ENCODE results near the gene PCDHGA5.
"Not testable (repeated sequence)": the region's sequence is repeated elsewhere in the genome, so short reads cannot be mapped to it uniquely, and the experiment has no call there.

Gene PCDHGA5

GRCh38 chr5:141363952-141364660 lies at the start of gene PCDHGA5:
Gene PCDHGA5 (plus strand): TSS chr5:141364162. CDS start chr5:141364331, 169 bp downstream.
- DNase-seq, result no peak

- DNase-seq, result not testable (repeated sequence)
Observed at GRCh38 chr5:141316963-141317362, 47.0 kb upstream of the PCDHGA5 start.

- no peak for DNase-seq
Observed at GRCh38 chr5:141319202-141319601, 44.8 kb upstream of the PCDHGA5 start.

GRCh38 chr5:141319699-141320098 lies 44.3 kb upstream of the PCDHGA5 start:
- DNase-seq, result no peak

GRCh38 chr5:141320225-141321169 lies 43.5 kb upstream of the PCDHGA5 start, which contains the start of gene TAF7:
Gene TAF7 (minus strand): TSS chr5:141320784. CDS start chr5:141320044, 740 bp downstream.
- peak; percentile 90 to 92 for DNase-seq

GRCh38 chr5:141322261-141322660 lies 41.7 kb upstream of the PCDHGA5 start:
- no peak for DNase-seq

GRCh38 chr5:141326088-141326854 lies 37.7 kb upstream of the PCDHGA5 start:
- peak; percentile 62 to 65 for DNase-seq

GRCh38 chr5:141328231-141328630 lies 35.7 kb upstream of the PCDHGA5 start:
- DNase-seq, result no peak

GRCh38 chr5:141330299-141331080 lies 33.5 kb upstream of the PCDHGA5 start, which contains the start of gene PCDHGA1:
Gene PCDHGA1 (plus strand): TSS chr5:141330514.
- DNase-seq, result peak in 1 of 2 experiments; percentile 4

GRCh38 chr5:141332571-141332970 lies 31.4 kb upstream of the PCDHGA5 start:
- DNase-seq, result not testable (repeated sequence)

GRCh38 chr5:141338538-141339306 lies 25.2 kb upstream of the PCDHGA5 start, which contains the start of gene PCDHGA2:
Gene PCDHGA2 (plus strand): TSS chr5:141338760.
- no peak for DNase-seq

- DNase-seq, result not testable (repeated sequence)
Observed at GRCh38 chr5:141340781-141341354, 23.1 kb upstream of the PCDHGA5 start.

- no peak for DNase-seq
Observed at GRCh38 chr5:141342773-141343172, 21.2 kb upstream of the PCDHGA5 start.

- no peak for DNase-seq
Observed at GRCh38 chr5:141343242-141343952, 20.6 kb upstream of the PCDHGA5 start, which contains the start of gene PCDHGA3. Gene PCDHGA3 (plus strand): TSS chr5:141343829. CDS start chr5:141344034, 205 bp downstream.

GRCh38 chr5:141343953-141344463 lies 20.0 kb upstream of the PCDHGA5 start:
- no peak for DNase-seq

- no peak for DNase-seq
Observed at GRCh38 chr5:141345327-141345726, 18.6 kb upstream of the PCDHGA5 start.

GRCh38 chr5:141346017-141346416 lies 17.9 kb upstream of the PCDHGA5 start:
- DNase-seq, result not testable (repeated sequence)

GRCh38 chr5:141349917-141350619 lies 13.9 kb upstream of the PCDHGA5 start, which contains the start of gene PCDHGB1:
Gene PCDHGB1 (plus strand): TSS chr5:141350099. CDS start chr5:141350261, 162 bp downstream.
- DNase-seq, result peak in 1 of 2 experiments; percentile 7

GRCh38 chr5:141351591-141351990 lies 12.4 kb upstream of the PCDHGA5 start:
- no peak for DNase-seq

Data from stimulated activated CD4-positive, alpha-beta T cell treated with anti-CD3 and anti-CD28 coated beads, Interleukin-4, amount 100 ng/mL, for 4 hours (primary cell).